WERI-Rb-1 (cell line): ENCODE measurements around the gene BCAS3.

Source experiments
- DNase-seq: peaks from one replicate; pipeline ENCODE4 v3.0.0-alpha.2; 2020
- H3K27ac ChIP-seq: fragments of 250-450 bp; sonication (Bioruptor Pico); 2 replicates; pipeline ENCODE4 v1.5.1; 2020; ENCODE audit warnings: mild to moderate bottlenecking, moderate library complexity
- H3K27me3 ChIP-seq: fragments of 250-450 bp; sonication (Bioruptor Pico); 2 replicates; pipeline ENCODE4 v1.5.1; 2021; ENCODE audit warnings: mild to moderate bottlenecking, low read depth, moderate library complexity; ENCODE audit not compliant: insufficient read depth, severe bottlenecking
- H3K36me3 ChIP-seq: fragments of 250-450 bp; sonication (Bioruptor Pico); 2 replicates; pipeline ENCODE4 v1.5.1; 2020; ENCODE audit warnings: mild to moderate bottlenecking, moderate library complexity
- H3K4me3 ChIP-seq: 2 replicates; pipeline ENCODE4 v1.5.1; 2011; ENCODE audit warnings: low read depth, mild to moderate bottlenecking, control low read depth, low read length
- H3K9me3 ChIP-seq: fragments of 250-450 bp; sonication (Bioruptor Pico); 2 replicates; pipeline ENCODE4 v1.5.1; 2021; ENCODE audit warnings: mild to moderate bottlenecking, moderate library complexity; ENCODE audit not compliant: severe bottlenecking
- CTCF ChIP-seq: IDR thresholded peaks from 2 replicates; pipeline ENCODE4 v1.5.1; 2011; ENCODE audit warnings: low read depth, mild to moderate bottlenecking, control low read depth, inconsistent platforms, low read length

The BCAS3 gene

DNA sequence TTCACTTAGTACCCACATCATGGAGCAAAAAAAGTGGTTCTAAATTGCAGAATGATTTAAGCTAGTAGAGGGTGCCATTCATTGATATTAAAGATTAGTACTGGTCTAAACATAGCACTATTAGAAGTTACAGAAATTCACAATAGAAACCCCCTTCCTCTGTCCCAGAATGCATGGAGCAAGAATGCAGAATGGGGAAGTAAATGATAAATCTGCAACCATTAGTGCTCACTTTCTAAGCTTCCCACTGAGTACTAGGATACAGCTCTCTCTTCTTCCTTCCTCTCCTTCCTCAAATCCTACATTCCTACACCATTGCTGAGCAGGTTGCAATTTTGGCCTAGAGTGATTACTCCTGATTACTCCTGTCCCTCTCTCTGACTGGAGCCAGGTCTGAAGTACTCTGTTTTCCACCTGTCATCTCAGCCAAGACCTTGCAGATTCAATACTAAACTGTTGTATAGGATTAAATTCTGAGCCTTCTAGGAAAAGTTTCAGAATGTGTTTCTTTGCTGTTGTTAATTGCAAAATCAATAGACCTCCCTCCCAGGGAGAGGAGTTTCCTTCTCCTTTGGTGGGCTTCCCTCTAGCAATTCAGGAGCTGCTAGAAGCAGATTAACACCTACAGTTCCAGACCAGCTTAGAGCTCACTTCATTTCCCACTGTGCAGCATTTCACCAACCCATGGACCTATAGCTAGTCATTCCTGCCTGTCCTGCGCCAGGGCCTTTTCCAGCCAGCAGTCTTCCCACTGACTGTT is 556.5 kb downstream of the BCAS3 start:
- no peak for DNase-seq
- Histone ChIP-seq H3K27ac (no peak overlapping the region), H3K36me3 (no peaks in the 10 kb centered on the region), H3K9me3 (no peaks in the 10 kb centered on the region), H3K27me3 (no peaks in the 10 kb centered on the region), H3K4me3 (no peak overlapping the region)
- TF ChIP-seq CTCF = no peak

DNA sequence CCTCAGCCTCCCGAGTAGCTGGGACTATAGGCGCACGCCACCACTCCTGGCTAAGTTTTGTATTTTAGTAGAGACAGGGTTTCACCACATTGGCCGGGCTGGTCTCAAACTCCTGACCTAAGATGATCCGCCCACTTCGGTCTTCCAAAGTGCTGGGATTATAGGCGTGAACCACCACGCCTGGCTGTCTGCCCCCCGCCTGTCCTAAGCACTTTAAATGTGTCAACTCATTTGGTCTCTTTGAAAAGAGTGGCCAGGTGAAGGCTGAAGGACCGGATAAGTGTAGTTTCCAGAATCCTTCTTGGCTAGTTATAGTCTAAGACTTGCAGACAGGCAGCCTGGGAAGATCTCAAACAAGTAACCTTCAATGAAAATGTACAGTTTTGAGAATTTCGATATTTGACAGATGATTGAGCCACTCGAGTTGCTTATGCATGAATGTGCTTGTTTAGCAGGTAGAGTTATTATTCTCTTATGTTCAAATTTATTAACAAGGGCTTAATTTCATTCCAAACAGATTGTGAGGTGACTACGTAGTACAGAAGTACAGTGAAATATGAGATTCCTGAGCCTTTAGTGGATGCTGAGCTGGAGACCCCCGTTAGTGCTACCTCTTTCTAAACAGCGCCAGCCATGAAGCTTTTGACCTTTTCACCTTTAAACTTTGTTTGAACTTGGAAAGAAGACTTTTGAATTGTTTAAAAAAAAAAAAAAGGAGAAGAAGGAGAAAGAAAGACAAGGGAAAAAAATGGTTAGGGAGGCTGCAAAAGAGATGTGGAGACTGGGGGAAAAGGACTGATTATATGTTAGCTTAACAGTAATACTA is 557.6 kb downstream of the BCAS3 start:
- Histone ChIP-seq H3K9me3 (no peaks in the 10 kb centered on the region), H3K27ac (no peak overlapping the region), H3K4me3 (no peak overlapping the region), H3K27me3 (no peaks in the 10 kb centered on the region), H3K36me3 (no peaks in the 10 kb centered on the region)
- TF ChIP-seq CTCF = no peak
- DNase-seq = peak; percentile 41

- no peaks in the 10 kb centered on the region for H3K9me3 ChIP-seq
- H3K4me3 ChIP-seq = no peak overlapping the region
- DNase-seq = peak; percentile 47
- no peak for TF ChIP-seq CTCF
- H3K36me3 ChIP-seq = no peaks in the 10 kb centered on the region
- no peaks in the 10 kb centered on the region for H3K27me3 ChIP-seq
- peak overlapping the region; percentile 13 for H3K27ac ChIP-seq
Measured at GRCh38 chr17:61235827-61236197, 558.2 kb downstream of the BCAS3 start.

DNA sequence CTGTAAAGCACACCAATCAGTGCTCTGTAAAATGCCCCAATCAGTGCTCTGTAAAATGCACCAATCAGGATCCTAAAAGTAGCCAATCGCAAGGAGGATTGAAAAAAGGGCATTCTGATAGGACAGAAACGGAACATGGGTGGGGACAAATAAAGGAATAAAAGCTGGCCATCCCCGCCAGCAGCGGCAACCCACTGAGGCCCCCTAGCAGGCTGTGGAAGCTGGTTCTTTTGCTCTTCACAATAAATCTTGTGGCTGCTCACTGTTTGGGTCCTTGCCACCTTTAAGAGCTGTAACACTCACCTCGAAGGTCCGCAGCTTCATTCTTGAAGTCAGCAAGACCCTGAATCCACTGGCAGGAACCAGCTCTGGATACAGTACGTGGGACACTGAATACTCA is 559.6 kb downstream of the BCAS3 start:
- no peak for TF ChIP-seq CTCF

GRCh38 chr17:61238455-61238933 is 560.8 kb downstream of the BCAS3 start:
- H3K27me3 ChIP-seq = no peaks in the 10 kb centered on the region
- no peak overlapping the region for H3K27ac ChIP-seq
- no peak for DNase-seq

More for the DNA sequence above, 559.6 kb downstream of the BCAS3 start:
- H3K27me3 ChIP-seq = no peaks in the 10 kb centered on the region
- H3K36me3 ChIP-seq = no peaks in the 10 kb centered on the region
- no peaks in the 10 kb centered on the region for H3K9me3 ChIP-seq
- no peak overlapping the region for H3K4me3 ChIP-seq
- no peak overlapping the region for H3K27ac ChIP-seq
- no peak for DNase-seq

More at GRCh38 chr17:61238455-61238933, 560.8 kb downstream of the BCAS3 start:
- no peak for TF ChIP-seq CTCF
- no peak overlapping the region for H3K4me3 ChIP-seq
- H3K36me3 ChIP-seq = no peaks in the 10 kb centered on the region
- no peaks in the 10 kb centered on the region for H3K9me3 ChIP-seq
